K562 (cell line): ENCODE results near the gene RPLP2. TPM values are rescaled to one million over a fixed set of nuclear protein-coding genes. Genes with fewer than 3 reads are reported as not detected.
A peak's percentile ranks its signal among the peaks of the same experiment; 100 is the strongest.

ENCODE experiments used
- ATAC-seq: fragments of 200-7000 bp; cut with Tn5 transposase; 3 replicates; pipeline ENCODE4 v1.9.1; 2020; ENCODE audit warnings: moderate library complexity
- BruUV-seq: library from RNA; stranded (reverse); fragments of 400-500 nt; replicated peaks from 2 replicates; lab custom pipeline; 2021; lab: Mats Ljungman, UMichigan
- CTCF ChIA-PET: fragments of 300-600 bp; formaldehyde crosslinking; extraction: SDS; loops from one replicate; lab custom pipeline; 2021; ENCODE audit warnings: low intra/inter-chr PET ratio; lab: Yijun Ruan, JAX
- POLR2A ChIA-PET: fragments of 300-600, 350-650 bp; sonication (Branson Sonifier 250); formaldehyde crosslinking; extraction: SDS; loops from one replicate; lab custom pipeline; 2021; ENCODE audit warnings: antibody characterized with exemption, inconsistent platforms; lab: Yijun Ruan, JAX
- DNase-seq, 4 experiments: peaks; one replicate each; pipeline versions ENCODE4 v3.0.0 to v3.0.0-alpha.2; 2011 to 2018; ENCODE audit warnings: low spot score in 3 of 4, mixed read lengths in 3 of 4; ENCODE audit errors: extremely low read depth in 1 of 4
- FAIRE-seq: peaks from 2 replicates; lab custom pipeline; 2011; peaks lifted over from hg19 to GRCh38; lab: Jason Lieb, UNC
- H2AFZ ChIP-seq: 2 replicates; pipeline ENCODE4 v1.6.0; 2011; ENCODE audit warnings: low read depth, low read length, control low read depth, inconsistent platforms
- H3K27ac ChIP-seq: fragments of 200-600 bp; 3 replicates; pipeline ENCODE4 v1.8.0; 2011; ENCODE audit warnings: low read depth, mild to moderate bottlenecking, control low read depth, inconsistent platforms, low read length, moderate library complexity, mixed read lengths; ENCODE audit errors: extremely low read depth
- H3K27me3 ChIP-seq, 2 experiments: fragments of 300-600 bp in 1 of 2; 2 replicates in 1 of 2; 3 replicates in 1 of 2; pipeline versions ENCODE4 v1.6.0 to v1.8.0; 2011; ENCODE audit warnings: inconsistent platforms in 2 of 2, low read length in 2 of 2, mild to moderate bottlenecking in 1 of 2, mixed read lengths in 1 of 2, moderate library complexity in 1 of 2; ENCODE audit not compliant: control insufficient read depth in 2 of 2, insufficient read depth in 2 of 2
- H3K36me3 ChIP-seq: fragments of 300-600 bp; 3 replicates; pipeline ENCODE4 v1.8.0; 2011; ENCODE audit warnings: mild to moderate bottlenecking, low read length, inconsistent platforms; ENCODE audit not compliant: control insufficient read depth, insufficient read depth
- H3K4me1 ChIP-seq, 2 experiments: fragments of 200-600 bp in 1 of 2; replicated peaks in 1 of 2; 2 replicates in 1 of 2; 3 replicates in 1 of 2; pipeline versions ENCODE4 v1.5.1 to v1.8.0; 2011; ENCODE audit warnings: inconsistent platforms in 2 of 2, low read length in 2 of 2, mild to moderate bottlenecking in 1 of 2, mixed read lengths in 1 of 2, moderate library complexity in 1 of 2; ENCODE audit not compliant: control insufficient read depth in 2 of 2, insufficient read depth in 2 of 2
- H3K4me2 ChIP-seq: 2 replicates; pipeline ENCODE4 v1.6.1; 2011; ENCODE audit warnings: low read length, control low read depth, inconsistent platforms, mixed read lengths; ENCODE audit not compliant: insufficient read depth
- H3K4me3 ChIP-seq: fragments of 200-600 bp; sonication (generic), shearing (Covaris generic); 2 replicates; pipeline ENCODE4 v1.5.1; 2016; ENCODE audit warnings: control low read depth, inconsistent platforms
- H3K79me2 ChIP-seq: fragments of 200-600 bp; 3 replicates; pipeline ENCODE4 v1.8.0; 2011; ENCODE audit warnings: low read length, inconsistent platforms; ENCODE audit not compliant: control insufficient read depth, insufficient read depth
- H3K9ac ChIP-seq, 2 experiments: 2 replicates each; pipeline versions ENCODE4 v1.6.0 to v1.6.1; 2011; ENCODE audit warnings: low read depth in 2 of 2, low read length in 2 of 2, control low read depth in 1 of 2, inconsistent platforms in 1 of 2, mild to moderate bottlenecking in 1 of 2, mixed read lengths in 1 of 2; ENCODE audit not compliant: insufficient read depth in 1 of 2
- H3K9me1 ChIP-seq: one replicate; pipeline ENCODE4 v1.6.0; 2011; ENCODE audit warnings: inconsistent platforms, mild to moderate bottlenecking, low read length, moderate library complexity; ENCODE audit not compliant: control insufficient read depth, insufficient read depth
- H3K9me3 ChIP-seq: replicated peaks from 2 replicates; pipeline ENCODE4 v1.5.1; 2011; ENCODE audit warnings: low read depth, low read length, inconsistent platforms; ENCODE audit not compliant: control insufficient read depth, insufficient read depth
- H4K20me1 ChIP-seq: replicated peaks from 2 replicates; pipeline ENCODE4 v1.6.1; 2011; ENCODE audit warnings: low read length, inconsistent platforms, mixed read lengths; ENCODE audit not compliant: control insufficient read depth, insufficient read depth
- COPS2 ChIP-seq: fragments of 450-650 bp; conservative IDR thresholded peaks from 2 replicates; pipeline ENCODE4 v1.6.1; 2016; ENCODE audit warnings: mild to moderate bottlenecking, moderate library complexity
- FOXP1 ChIP-seq: sonication (generic); formaldehyde crosslinking; IDR thresholded peaks from 2 replicates; pipeline ENCODE4 v1.8.0; 2022; ENCODE audit warnings: mild to moderate bottlenecking, missing genetic modification reagents
- JUN ChIP-seq, 2 experiments: sonication (generic) in 1 of 2; formaldehyde crosslinking in 1 of 2; IDR thresholded peaks; 2 replicates each; pipeline versions ENCODE4 v1.6.1 to v1.8.0; 2012 to 2022; ENCODE audit warnings: borderline replicate concordance in 2 of 2, mild to moderate bottlenecking in 2 of 2, improper control_type of control experiment in 1 of 2, low read depth in 1 of 2, low read length in 1 of 2, missing genetic modification reagents in 1 of 2
- NFRKB ChIP-seq: fragments of 450-650 bp; IDR thresholded peaks from 2 replicates; pipeline ENCODE4 v1.6.1; 2016; ENCODE audit warnings: low read depth
- RBBP5 ChIP-seq: fragments of 200-600 bp; sonication (generic); IDR thresholded peaks from 2 replicates; pipeline ENCODE4 v1.6.1; 2012; ENCODE audit warnings: borderline replicate concordance, mild to moderate bottlenecking, low read length, control low read depth, inconsistent platforms; ENCODE audit not compliant: insufficient read depth, poor library complexity, severe bottlenecking
- RBM25 ChIP-seq: fragments of 200-400 bp; formaldehyde crosslinking; IDR thresholded peaks from 2 replicates; pipeline ENCODE4 v1.6.1; 2018; ENCODE audit warnings: low read length, low read depth, moderate library complexity; ENCODE audit not compliant: severe bottlenecking
- ZNF212 ChIP-seq: fragments of 450-650 bp; formaldehyde crosslinking; IDR thresholded peaks from 2 replicates; pipeline ENCODE4 v1.4.0; 2020; ENCODE audit warnings: mild to moderate bottlenecking
- ZNF347 ChIP-seq: fragments of 450-650 bp; formaldehyde crosslinking; IDR thresholded peaks from 2 replicates; pipeline ENCODE4 v1.4.0; 2020; ENCODE audit warnings: low read depth, mild to moderate bottlenecking, moderate library complexity
- in situ Hi-C: fragments of 300-500 bp; cut with MboI; formaldehyde crosslinking; loops from 4 replicates; pipeline ENCODE4 v1.15.0; 2018; ENCODE audit warnings: inconsistent platforms, mixed read lengths
- intact Hi-C: fragments of 100-400 bp; cut with micrococcal nuclease; formaldehyde crosslinking; loops from 2 replicates; pipeline ENCODE4 v1.14.2; 2022
- polyA plus RNA-seq, 8 experiments: library from polyadenylated mRNA; depleted of rRNA in 4 of 8; stranded (reverse) in 5 of 8; unstranded in 3 of 8; fragments of >200 nt; fragmentation: Nextera tagmentation in 2 of 8; fragmentation: Illumina TruSeq in 1 of 8; extraction: Ambion mirVana in 2 of 8; extraction: Trizol in 1 of 8; gene quantifications; 2 replicates each; pipeline versions ENCODE4 v1.2.1 to v1.2.3, GENCODE V29; 2011 to 2014; ENCODE audit warnings: inconsistent platforms in 1 of 8, missing spikeins in 1 of 8
- total RNA-seq, 7 experiments: library from RNA; depleted of rRNA in 6 of 7; stranded (reverse); fragments of >200 nt in 6 of 7; fragmentation: Illumina TruSeq in 2 of 7; extraction: Trizol in 2 of 7; gene quantifications; 2 replicates each; pipeline versions ENCODE4 v1.2.1 to v1.2.3, GENCODE V29; 2011 to 2021; ENCODE audit warnings: low replicate concordance in 1 of 7
- TF ChIP-seq, protein P1 (sequence below): fragments of 450-650 bp; IDR thresholded peaks from 2 replicates; pipeline ENCODE4 v1.6.1; 2014; ENCODE audit warnings: low read depth, mild to moderate bottlenecking, moderate library complexity, borderline replicate concordance
- TF ChIP-seq, protein P2 (sequence below): IDR thresholded peaks from 2 replicates; pipeline ENCODE4 v1.6.1; 2011; ENCODE audit warnings: borderline replicate concordance, low read depth, mild to moderate bottlenecking, moderate library complexity, low read length; ENCODE audit not compliant: insufficient read depth, poor library complexity, severe bottlenecking
- TF ChIP-seq, protein P3 (sequence below): sonication (generic); formaldehyde crosslinking; IDR thresholded peaks from 2 replicates; pipeline ENCODE4 v1.8.1; 2022; ENCODE audit warnings: missing genetic modification reagents

Gene RPLP2
- total and polyA plus RNA-seq, 9 of the 15 experiments (the other 6 are each of a cell fraction or from before 2014, with no cell fraction given), result 528 to 3,807 (median 1,633) TPM

DNA sequence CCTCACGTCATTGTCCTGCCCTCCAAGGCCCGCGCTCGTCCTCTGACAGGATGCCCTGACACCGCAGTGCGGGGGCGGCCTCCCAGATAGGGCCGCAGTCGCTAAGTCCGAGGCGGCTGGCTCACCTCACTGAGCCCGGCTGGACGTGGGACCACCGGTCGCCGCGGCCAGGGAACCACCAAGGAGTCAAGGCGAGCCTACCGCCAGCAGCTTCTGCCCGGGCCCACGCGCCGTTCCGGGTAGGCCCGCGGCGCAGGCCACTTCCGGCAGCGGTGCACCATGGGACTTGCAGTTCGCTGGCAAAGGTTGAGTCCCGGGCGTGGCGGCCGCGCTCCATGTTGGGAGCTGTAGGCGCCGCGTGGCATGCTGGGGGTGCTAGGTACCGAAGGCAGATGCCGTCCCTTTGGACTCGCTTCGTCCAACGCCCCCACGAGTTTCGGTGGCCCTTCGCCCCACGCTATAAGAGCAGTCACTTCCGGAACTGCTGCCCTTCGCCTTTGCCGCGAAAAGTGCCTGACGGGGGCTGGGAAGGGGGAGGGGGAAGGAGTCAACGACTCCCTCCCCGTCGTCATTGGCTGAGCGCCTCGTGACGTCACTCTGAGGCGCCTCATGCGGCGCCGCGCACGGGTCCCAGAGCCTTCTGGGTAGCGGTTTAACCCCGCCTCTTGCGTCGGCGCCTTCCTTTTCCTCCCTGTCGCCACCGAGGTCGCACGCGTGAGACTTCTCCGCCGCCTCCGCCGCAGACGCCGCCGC is at the start of gene RPLP2 (continued):
- TF ChIP-seq ZNF347 (CRISPR knock-in tag), result no peak
- peak; percentile 72 for TF ChIP-seq RBBP5
- peak; percentile 80 for TF ChIP-seq NFRKB
- TF ChIP-seq COPS2, result no peak

DNA sequence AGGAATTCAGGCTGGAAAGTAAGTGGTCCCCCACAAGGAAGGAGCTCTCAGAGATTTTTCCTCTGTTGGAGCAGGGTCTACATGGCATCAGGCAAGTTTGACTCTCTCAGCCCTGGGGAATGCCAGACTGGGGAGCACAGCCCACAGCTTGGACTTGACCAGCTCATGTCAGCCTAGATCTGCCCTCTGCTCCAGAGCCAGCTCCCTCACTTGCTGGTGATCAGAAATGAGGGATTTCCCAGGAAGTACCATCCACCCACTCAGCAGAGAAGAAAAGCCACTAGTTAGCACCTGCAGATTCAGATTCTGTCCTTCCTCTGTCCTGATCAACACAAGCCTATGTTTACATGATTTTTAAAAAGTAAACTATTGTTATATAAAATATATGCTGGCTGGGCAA is 49.5 kb upstream of the RPLP2 start:
- H3K9ac ChIP-seq, result peak overlapping the region in 1 of 2 experiments; percentile 68; a peak in 1 of 4 replicates
- no peak overlapping the region for H2AFZ ChIP-seq
- H3K9me1 ChIP-seq, result peaks cover 13% of the 10 kb centered on the region
- peaks cover 97% of the 10 kb centered on the region for H3K36me3 ChIP-seq
- DNase-seq (no peak), ATAC-seq (no peak), FAIRE-seq (no peak)
- ChIA-PET POLR2A (interaction anchor here (0.6 to 10.4 kb wide), 5 partner anchors 8 to 319 kb away, joined by 3 to 88 read pairs (median 4); partner anchors contain the start of genes PNPLA2 and TALDO1), CTCF (no interaction called here)
- H3K27me3 ChIP-seq, result no peaks in the 10 kb centered on the region
- H4K20me1 ChIP-seq, result peaks cover 41% of the 10 kb centered on the region
- no peak overlapping the region for H3K27ac ChIP-seq
- TSS peak; percentile 29 for BruUV-seq
- no peak overlapping the region for H3K4me2 ChIP-seq
- in situ Hi-C loops (no loop called here), intact Hi-C loops (no loop called here)
- peaks cover 8 to 28% of the 10 kb centered on the region in 2 experiments; a peak in 4 of 5 replicates for H3K4me1 ChIP-seq
- no peak overlapping the region for H3K4me3 ChIP-seq
- no peaks in the 10 kb centered on the region for H3K9me3 ChIP-seq
- peaks cover 28% of the 10 kb centered on the region for H3K79me2 ChIP-seq
- TF ChIP-seq, protein P1, sequence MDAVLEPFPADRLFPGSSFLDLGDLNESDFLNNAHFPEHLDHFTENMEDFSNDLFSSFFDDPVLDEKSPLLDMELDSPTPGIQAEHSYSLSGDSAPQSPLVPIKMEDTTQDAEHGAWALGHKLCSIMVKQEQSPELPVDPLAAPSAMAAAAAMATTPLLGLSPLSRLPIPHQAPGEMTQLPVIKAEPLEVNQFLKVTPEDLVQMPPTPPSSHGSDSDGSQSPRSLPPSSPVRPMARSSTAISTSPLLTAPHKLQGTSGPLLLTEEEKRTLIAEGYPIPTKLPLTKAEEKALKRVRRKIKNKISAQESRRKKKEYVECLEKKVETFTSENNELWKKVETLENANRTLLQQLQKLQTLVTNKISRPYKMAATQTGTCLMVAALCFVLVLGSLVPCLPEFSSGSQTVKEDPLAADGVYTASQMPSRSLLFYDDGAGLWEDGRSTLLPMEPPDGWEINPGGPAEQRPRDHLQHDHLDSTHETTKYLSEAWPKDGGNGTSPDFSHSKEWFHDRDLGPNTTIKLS, result no peak
- no peak for TF ChIP-seq FOXP1 (CRISPR knock-in tag)
- TF ChIP-seq JUN (IDR thresholded peaks at IDR 0.05; ENCODE audit: borderline replicate concordance, low read depth, low read length), result no peak
- no peak for TF ChIP-seq JUN (CRISPR knock-in tag; IDR thresholded peaks at IDR 0.05; ENCODE audit: borderline replicate concordance)
- TF ChIP-seq, protein P2, sequence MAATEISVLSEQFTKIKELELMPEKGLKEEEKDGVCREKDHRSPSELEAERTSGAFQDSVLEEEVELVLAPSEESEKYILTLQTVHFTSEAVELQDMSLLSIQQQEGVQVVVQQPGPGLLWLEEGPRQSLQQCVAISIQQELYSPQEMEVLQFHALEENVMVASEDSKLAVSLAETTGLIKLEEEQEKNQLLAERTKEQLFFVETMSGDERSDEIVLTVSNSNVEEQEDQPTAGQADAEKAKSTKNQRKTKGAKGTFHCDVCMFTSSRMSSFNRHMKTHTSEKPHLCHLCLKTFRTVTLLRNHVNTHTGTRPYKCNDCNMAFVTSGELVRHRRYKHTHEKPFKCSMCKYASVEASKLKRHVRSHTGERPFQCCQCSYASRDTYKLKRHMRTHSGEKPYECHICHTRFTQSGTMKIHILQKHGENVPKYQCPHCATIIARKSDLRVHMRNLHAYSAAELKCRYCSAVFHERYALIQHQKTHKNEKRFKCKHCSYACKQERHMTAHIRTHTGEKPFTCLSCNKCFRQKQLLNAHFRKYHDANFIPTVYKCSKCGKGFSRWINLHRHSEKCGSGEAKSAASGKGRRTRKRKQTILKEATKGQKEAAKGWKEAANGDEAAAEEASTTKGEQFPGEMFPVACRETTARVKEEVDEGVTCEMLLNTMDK, result no peak
- TF ChIP-seq, protein P3, sequence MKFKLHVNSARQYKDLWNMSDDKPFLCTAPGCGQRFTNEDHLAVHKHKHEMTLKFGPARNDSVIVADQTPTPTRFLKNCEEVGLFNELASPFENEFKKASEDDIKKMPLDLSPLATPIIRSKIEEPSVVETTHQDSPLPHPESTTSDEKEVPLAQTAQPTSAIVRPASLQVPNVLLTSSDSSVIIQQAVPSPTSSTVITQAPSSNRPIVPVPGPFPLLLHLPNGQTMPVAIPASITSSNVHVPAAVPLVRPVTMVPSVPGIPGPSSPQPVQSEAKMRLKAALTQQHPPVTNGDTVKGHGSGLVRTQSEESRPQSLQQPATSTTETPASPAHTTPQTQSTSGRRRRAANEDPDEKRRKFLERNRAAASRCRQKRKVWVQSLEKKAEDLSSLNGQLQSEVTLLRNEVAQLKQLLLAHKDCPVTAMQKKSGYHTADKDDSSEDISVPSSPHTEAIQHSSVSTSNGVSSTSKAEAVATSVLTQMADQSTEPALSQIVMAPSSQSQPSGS (CRISPR knock-in tag), result no peak
- no peak for TF ChIP-seq RBM25
- TF ChIP-seq ZNF212, result no peak
